GM12891 (cell line): ENCODE measurements around the gene ZNF586.
"Not testable (repeated sequence)": the region's sequence is repeated elsewhere in the genome, so short reads cannot be mapped to it uniquely, and the experiment has no call there.

ENCODE experiments used
- POLR2A ChIP-seq: IDR thresholded peaks from 2 replicates; pipeline ENCODE4 v1.6.1; 2011; ENCODE audit warnings: low read depth, low read length, control low read depth
- POLR2AphosphoS5 ChIP-seq: IDR thresholded peaks from 2 replicates; pipeline ENCODE4 v1.6.1; 2011; ENCODE audit warnings: low read depth, low read length, control low read depth
- TAF1 ChIP-seq: IDR thresholded peaks from 2 replicates; pipeline ENCODE4 v1.6.1; 2011; ENCODE audit warnings: low read depth, low read length, control low read depth

DNA sequence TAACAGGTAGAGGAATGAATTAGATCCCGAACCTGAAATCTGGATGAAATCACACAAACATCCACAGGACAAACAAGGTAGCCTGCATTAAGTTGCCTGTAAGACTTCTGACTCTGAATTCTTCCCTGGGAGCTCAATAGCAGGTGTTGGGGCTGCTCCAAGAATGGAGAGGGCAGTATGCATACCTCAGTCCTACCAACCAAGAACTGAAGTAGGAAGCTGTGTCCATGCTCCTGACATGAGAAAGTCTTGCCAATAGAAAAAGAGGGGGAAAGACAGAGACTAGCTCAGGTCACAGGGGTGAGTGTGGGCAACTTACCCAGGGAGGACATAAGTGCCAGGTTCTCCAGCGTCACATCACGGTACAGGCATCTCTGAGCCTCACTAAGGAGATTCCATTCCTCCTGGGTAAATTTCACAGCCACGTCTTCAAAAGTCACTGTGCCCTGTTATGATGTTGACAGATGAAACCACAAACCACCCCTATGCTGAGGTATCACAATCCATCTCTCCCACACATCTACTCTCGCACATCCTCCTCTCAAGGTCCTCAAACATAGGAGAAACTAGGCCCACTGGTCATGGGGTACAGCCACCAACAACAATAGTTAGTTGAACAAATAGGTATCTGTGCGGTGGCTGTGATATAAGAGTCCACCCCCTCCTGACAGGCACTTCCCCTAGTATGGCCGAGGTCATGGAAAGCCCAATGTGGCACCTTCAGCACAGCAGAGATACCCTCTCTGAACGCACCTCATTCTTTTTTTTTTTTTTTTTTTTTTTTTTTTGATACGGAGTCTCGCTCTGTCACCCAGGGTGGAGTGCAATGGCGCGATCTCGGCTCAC is 43.7 kb downstream of the ZNF586 start:
- not testable (repeated sequence) for TF ChIP-seq TAF1, POLR2A, POLR2AphosphoS5
